Measurements from ENCODE around the gene SLC16A7. TPM values are rescaled to one million over a fixed set of nuclear protein-coding genes. Genes with fewer than 3 reads are reported as not detected.

SLC16A7 gene
- total RNA-seq, 1 donor from 2014 or later: 12.6 TPM

DNA sequence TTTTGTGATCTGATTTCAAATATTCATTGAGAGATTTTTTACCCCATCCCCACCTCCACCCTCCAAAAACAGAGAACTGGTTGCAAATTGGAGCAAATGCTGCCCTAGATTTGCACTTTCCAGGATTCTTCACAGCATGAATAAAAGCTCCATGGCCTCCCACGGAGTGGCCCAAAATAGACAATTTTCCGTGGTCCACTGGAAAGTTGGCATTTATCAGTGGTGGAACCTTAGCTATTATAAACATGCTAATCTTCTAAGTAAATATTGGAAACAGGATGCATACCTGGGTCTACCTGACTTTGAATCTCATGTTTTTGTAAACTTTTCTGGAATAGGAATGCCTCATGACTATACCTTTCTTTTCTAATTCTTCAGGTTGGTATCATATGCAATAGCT is 123.9 kb downstream of the SLC16A7 start:
- intact Hi-C loops (cut with DNase I): no loop called here

DNA sequence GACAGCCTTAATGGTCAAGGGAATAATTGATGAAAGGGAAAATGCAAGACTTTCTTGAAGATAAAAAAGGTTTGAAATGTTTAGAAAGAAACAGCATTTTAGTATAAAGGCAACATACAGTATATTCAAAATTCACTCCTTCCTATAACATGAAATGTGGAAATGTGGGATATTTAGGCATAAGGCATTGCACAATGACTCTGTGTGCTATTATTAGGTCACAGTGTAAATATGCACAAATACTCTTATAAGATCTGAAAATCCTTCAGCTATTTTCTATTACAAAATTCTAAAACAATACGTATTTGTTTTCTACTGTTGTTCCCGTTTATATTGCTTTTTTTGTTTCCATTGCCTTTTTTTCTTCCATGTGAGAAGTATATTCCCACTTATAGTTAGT is 127.7 kb downstream of the SLC16A7 start:
- H3K27me3 ChIP-seq: no peaks in the 10 kb centered on the region
- DNase-seq (ENCODE audit: low spot score in 2 of 2): no peak
- H3K4me1 ChIP-seq: peaks cover 0 to 2% of the 10 kb centered on the region in 2 donors
- TF ChIP-seq, protein P1, sequence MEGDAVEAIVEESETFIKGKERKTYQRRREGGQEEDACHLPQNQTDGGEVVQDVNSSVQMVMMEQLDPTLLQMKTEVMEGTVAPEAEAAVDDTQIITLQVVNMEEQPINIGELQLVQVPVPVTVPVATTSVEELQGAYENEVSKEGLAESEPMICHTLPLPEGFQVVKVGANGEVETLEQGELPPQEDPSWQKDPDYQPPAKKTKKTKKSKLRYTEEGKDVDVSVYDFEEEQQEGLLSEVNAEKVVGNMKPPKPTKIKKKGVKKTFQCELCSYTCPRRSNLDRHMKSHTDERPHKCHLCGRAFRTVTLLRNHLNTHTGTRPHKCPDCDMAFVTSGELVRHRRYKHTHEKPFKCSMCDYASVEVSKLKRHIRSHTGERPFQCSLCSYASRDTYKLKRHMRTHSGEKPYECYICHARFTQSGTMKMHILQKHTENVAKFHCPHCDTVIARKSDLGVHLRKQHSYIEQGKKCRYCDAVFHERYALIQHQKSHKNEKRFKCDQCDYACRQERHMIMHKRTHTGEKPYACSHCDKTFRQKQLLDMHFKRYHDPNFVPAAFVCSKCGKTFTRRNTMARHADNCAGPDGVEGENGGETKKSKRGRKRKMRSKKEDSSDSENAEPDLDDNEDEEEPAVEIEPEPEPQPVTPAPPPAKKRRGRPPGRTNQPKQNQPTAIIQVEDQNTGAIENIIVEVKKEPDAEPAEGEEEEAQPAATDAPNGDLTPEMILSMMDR (IDR thresholded peaks at IDR 0.05): no peak
- no peaks in the 10 kb centered on the region for H3K9me3 ChIP-seq
- intact Hi-C loops (cut with DNase I): no loop called here
- H3K36me3 ChIP-seq: no peaks in the 10 kb centered on the region
- no peak overlapping the region for H3K4me3 ChIP-seq
- H3K27ac ChIP-seq: no peak overlapping the region

More for the DNA sequence above, 123.9 kb downstream of the SLC16A7 start:
- Histone ChIP-seq H3K27me3 (no peaks in the 10 kb centered on the region), H3K9me3 (no peaks in the 10 kb centered on the region), H3K36me3 (no peaks in the 10 kb centered on the region), H3K27ac (no peak overlapping the region), H3K4me1 (peaks cover 0 to 2% of the 10 kb centered on the region in 2 donors), H3K4me3 (no peak overlapping the region)
- TF ChIP-seq, protein P1 (IDR thresholded peaks at IDR 0.05): no peak
- DNase-seq (ENCODE audit: low spot score in 2 of 2): no peak

DNA sequence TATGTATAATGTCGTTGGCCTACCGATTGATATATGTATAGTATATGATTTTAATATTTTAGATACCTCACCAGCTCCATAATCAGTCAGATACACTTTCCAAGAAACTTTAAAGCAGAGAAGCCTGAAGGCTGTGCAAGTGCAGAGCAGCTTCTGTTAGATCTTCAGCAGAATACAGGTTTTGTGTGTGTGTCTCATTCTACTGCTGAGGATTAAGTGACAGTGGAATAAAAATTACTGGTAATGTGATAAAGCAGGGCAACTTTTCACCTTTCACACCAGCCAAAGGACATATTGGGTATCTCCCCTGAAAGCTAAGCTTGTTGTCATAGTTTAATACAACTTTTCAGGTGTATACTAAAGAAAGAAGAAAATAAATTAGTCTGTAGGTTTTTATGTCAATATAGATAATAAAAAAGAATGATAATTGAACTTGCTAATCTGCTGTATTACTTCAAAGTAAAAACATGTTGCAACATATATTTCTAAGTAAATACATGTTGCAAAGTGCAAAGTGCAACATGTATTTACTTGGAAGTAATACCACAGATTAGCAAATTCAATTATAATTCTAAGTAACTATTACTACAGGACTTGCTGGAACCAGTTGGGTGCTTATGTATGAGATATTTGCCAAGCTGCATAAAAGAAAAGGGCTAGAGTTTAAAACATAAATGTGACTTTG is 128.3 kb downstream of the SLC16A7 start:
- no peak overlapping the region for H3K4me3 ChIP-seq
- H3K4me1 ChIP-seq: peaks cover 0 to 2% of the 10 kb centered on the region in 2 donors
- H3K36me3 ChIP-seq: no peaks in the 10 kb centered on the region
- no peak overlapping the region for H3K27ac ChIP-seq
- DNase-seq (ENCODE audit: low spot score in 2 of 2): no peak
- intact Hi-C loops (cut with DNase I): no loop called here
- H3K9me3 ChIP-seq: no peaks in the 10 kb centered on the region
- TF ChIP-seq, protein P1 (IDR thresholded peaks at IDR 0.05): no peak
- H3K27me3 ChIP-seq: no peaks in the 10 kb centered on the region

DNA sequence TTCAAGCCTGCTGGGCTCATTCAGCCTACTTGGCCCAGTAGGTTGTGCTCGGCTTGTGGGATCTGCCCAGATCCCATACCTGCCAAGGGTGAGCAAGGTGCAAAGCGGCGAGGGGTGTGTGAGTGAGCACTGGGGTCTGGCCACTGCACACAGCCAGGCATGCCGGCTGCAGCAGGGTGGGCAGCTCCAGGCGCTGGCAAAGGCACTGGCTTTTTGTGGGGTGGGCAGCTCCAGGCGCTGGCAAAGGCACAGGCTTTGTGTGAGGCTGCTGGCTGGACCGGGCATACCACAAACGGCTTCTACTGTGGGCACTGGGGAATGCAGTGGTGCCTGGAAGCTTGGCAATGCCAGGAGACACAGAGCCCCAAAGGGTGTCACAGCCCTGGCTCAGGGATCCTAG is 137.4 kb downstream of the SLC16A7 start:
- Histone ChIP-seq H3K9me3 (no peaks in the 10 kb centered on the region), H3K27me3 (no peaks in the 10 kb centered on the region), H3K36me3 (no peaks in the 10 kb centered on the region), H3K4me3 (no peak overlapping the region), H3K27ac (no peak overlapping the region), H3K4me1 (no peaks in the 10 kb centered on the region)
- intact Hi-C loops (cut with DNase I): no loop called here
- TF ChIP-seq, protein P1 (IDR thresholded peaks at IDR 0.05): no peak
- no peak for DNase-seq (ENCODE audit: low spot score in 2 of 2)

DNA sequence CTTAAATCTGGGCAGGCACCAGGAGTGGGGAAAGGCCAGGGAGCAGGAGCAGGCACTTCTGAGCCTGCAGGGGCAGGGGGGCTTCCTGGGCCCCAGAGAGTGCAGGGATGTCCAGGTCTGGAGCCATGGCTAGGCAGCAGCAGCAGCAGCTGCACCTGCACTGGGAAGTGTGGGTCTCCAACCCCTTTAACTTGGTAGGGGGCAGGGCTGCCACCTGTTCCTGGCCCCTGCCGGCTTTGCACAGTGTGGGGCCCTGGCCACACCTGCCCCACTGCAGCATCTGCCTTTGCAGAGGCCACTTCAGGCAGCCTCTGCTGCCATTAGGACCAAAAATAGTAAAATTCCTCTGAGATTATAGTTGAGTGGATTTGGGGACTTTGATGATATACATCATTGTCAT is 138.5 kb downstream of the SLC16A7 start:
- TF ChIP-seq, protein P1 (IDR thresholded peaks at IDR 0.05): no peak
- intact Hi-C loops (cut with DNase I): no loop called here
- H3K4me1 ChIP-seq: no peaks in the 10 kb centered on the region
- no peaks in the 10 kb centered on the region for H3K9me3 ChIP-seq
- no peaks in the 10 kb centered on the region for H3K36me3 ChIP-seq
- H3K27me3 ChIP-seq: no peaks in the 10 kb centered on the region
- no peak overlapping the region for H3K4me3 ChIP-seq
- H3K27ac ChIP-seq: no peak overlapping the region
- no peak for DNase-seq (ENCODE audit: low spot score in 2 of 2)

Measured in ascending aorta (tissue), 2 donors.